Stimulated activated CD4-positive, alpha-beta T cell treated with anti-CD3 and anti-CD28 coated beads, Interleukin-4, amount 100 ng/mL, for 4 hours (primary cell): ENCODE results near the gene CEP250.
"Not testable (repeated sequence)": the region's sequence is repeated elsewhere in the genome, so short reads cannot be mapped to it uniquely, and the experiment has no call there.

ENCODE experiments used
- DNase-seq, 2 experiments: peaks; one replicate each; pipeline ENCODE4 v3.0.0-alpha.2; 2020

The CEP250 gene

GRCh38 chr20:35496481-35496880, 41.1 kb downstream of the CEP250 start:
- DNase-seq: no peak

GRCh38 chr20:35497320-35497719, 41.9 kb downstream of the CEP250 start:
- no peak for DNase-seq

GRCh38 chr20:35497780-35498189, 42.4 kb downstream of the CEP250 start:
- DNase-seq: no peak

GRCh38 chr20:35499271-35499670, 43.9 kb downstream of the CEP250 start:
- no peak for DNase-seq

- DNase-seq: no peak
Observed at GRCh38 chr20:35502352-35502751, 47.0 kb downstream of the CEP250 start.

GRCh38 chr20:35503281-35503680, 47.9 kb downstream of the CEP250 start:
- no peak for DNase-seq

GRCh38 chr20:35503841-35504561, 48.6 kb downstream of the CEP250 start:
- no peak for DNase-seq

GRCh38 chr20:35504751-35505150, 49.4 kb downstream of the CEP250 start:
- DNase-seq: no peak

- no peak for DNase-seq
Observed at GRCh38 chr20:35506179-35506578, 50.8 kb downstream of the CEP250 start.

GRCh38 chr20:35506872-35507638, 51.7 kb downstream of the CEP250 start:
- DNase-seq: no peak

GRCh38 chr20:35508493-35509218, 53.3 kb downstream of the CEP250 start:
- DNase-seq: no peak

- no peak for DNase-seq
Observed at GRCh38 chr20:35510951-35511735, 55.7 kb downstream of the CEP250 start.

- DNase-seq: no peak
Observed at GRCh38 chr20:35511814-35512420, 56.5 kb downstream of the CEP250 start.

- DNase-seq: no peak
Observed at GRCh38 chr20:35514371-35514932, 59.1 kb downstream of the CEP250 start.

GRCh38 chr20:35515341-35515740, 59.9 kb downstream of the CEP250 start:
- no peak for DNase-seq

- no peak for DNase-seq
Observed at GRCh38 chr20:35515949-35516645, 60.7 kb downstream of the CEP250 start.

GRCh38 chr20:35517125-35517524, 61.7 kb downstream of the CEP250 start:
- no peak for DNase-seq

GRCh38 chr20:35517767-35518166, 62.4 kb downstream of the CEP250 start:
- DNase-seq: not testable (repeated sequence)

GRCh38 chr20:35518955-35519354, 63.6 kb downstream of the CEP250 start:
- no peak for DNase-seq

- peak in 1 of 2 experiments; percentile 7 for DNase-seq
Observed at GRCh38 chr20:35523298-35523888, 68.0 kb downstream of the CEP250 start.

- DNase-seq: no peak
Observed at GRCh38 chr20:35525639-35526038, 70.2 kb downstream of the CEP250 start.
